Right ventricle myocardium superior (tissue), 1 donor: ENCODE results near the gene ABCA7. TPM values are rescaled to one million over a fixed set of nuclear protein-coding genes. Genes with fewer than 3 reads are reported as not detected.
"Not testable (repeated sequence)": the region's sequence is repeated elsewhere in the genome, so short reads cannot be mapped to it uniquely, and the experiment has no call there.

Source experiments
- ATAC-seq: fragments of 200-7000 bp; cut with Tn5 transposase; one replicate; pipeline ENCODE4 v1.9.1; 2020; ENCODE audit warnings: mild to moderate bottlenecking; ENCODE audit not compliant: poor library complexity
- DNase-seq: peaks from one replicate; pipeline ENCODE4 v3.0.0-alpha.2; 2020
- intact Hi-C: fragments of 100-400 bp; cut with DNase I; formaldehyde crosslinking; loops from one replicate; pipeline ENCODE4 v1.11.2; 2022
- total RNA-seq: library from RNA; stranded (reverse); fragmentation: NEBNext Ultra II Directional; extraction: Animal tissue kit (Norgen Biotek cat#: 25700); gene quantifications from one replicate; pipeline ENCODE4 v1.2.1, GENCODE V29; 2021
- donor health status: DM: no; HTN: yes; CAD: no; lungs with severe emphysema.

Gene ABCA7
- total RNA-seq, 1 donor from 2014 or later: 5.2 TPM

DNA sequence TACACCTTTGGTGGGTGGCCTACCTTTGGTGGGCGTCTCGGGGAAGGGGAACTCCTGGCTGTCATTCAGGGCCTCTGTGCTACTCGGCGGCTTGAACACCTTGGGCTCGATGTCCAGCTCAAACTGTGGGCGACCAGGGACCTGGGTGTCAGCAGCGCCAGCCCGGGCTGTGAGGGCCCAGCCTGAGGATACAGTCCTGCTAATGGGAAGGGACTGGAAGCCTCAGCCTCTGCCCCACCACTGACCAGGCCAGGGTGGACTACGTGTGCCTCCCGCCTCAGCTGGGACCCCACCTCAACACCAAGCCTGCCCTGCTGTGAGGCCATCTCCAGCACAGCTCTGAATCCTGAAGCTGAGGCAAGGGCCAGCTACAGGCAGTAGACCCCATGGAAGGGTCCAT is 26.7 kb upstream of the ABCA7 start:
- intact Hi-C loops: no loop called here
- no peak for ATAC-seq
- DNase-seq: no peak

DNA sequence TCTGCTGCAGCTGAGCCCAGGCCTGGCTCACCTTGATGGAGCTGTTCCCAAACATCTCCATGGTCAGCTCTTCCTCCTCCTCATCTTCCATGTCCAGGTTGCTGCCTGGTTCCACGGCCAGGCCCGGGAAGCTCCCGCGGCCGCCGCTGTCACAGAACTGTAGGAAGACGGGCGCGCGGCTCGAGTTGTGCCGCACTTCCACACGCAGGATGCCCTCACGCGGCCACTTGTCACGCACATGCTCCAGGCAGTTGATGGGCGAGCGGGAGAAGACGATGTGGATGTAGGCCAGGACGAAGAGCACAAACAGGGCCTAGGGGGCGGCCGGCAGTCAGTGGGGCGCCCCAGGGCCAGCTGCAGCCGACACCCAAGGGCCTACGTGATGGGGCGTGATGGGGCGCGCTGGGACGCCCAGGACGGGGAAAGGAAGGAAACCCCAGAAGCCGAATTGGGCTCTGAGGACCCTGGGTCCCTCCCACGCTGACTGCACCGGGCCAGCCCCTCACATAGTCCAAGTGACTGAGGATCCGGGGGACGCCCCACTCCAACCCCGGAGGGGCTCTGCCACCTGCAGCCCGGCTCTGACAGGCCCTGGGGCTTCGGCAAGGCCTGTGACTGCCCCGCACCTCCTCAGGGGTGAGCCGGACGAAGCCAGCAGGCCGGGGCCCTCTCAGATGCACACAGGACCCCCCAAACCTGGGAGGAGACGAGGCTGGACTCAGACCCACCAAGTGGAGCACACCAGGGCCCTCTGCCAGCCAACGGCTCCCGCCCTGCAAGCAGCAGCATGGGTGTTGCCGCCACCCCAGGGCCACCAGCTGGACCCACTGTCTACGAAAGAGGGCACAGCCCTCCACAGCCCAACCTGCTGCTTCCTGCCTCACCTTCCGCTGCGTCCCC is 25.5 kb upstream of the ABCA7 start:
- no peak for DNase-seq
- no peak for ATAC-seq
- intact Hi-C loops: no loop called here

DNA sequence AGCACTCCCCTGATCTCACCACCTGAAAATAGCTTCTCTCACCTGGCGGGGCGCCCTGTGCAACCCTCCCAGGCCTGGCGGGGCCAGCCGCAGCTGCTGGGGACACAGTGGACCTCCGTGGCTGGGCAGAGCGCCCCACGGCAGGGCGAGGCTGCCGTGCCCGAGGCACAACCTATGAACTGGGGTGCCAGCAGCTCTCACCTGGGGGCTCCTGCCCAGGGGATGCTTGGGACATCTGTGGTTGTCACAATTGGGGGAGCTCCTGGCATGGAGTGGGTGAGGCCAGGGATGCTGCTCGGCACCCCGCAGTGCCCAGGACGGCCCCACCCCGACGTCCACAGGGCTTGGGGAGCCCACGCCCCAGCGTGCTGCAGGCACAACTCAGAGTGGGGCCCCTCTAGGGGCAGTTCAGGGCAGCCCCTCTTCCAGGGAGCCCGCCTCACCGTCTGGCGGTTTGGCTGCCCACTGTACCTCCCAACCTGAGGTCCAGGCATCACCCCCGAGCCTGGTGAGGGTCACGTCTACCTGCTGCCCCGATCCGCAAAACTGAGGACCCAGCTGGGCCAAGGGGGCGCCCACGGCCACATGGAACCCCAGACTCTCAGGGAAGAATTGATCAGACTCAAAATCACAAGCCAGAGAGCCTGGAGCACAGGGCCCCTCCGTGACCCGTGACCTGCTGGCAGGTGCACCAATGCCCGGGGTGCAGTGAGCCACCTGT is 24.7 kb upstream of the ABCA7 start:
- ATAC-seq (no peak), DNase-seq (no peak)
- intact Hi-C loops: no loop called here

GRCh38 chr19:1015782-1016646 is 23.9 kb upstream of the ABCA7 start:
- no peak for DNase-seq
- no peak for ATAC-seq
- intact Hi-C loops: no loop called here

GRCh38 chr19:1016647-1017114 is 23.2 kb upstream of the ABCA7 start:
- ATAC-seq: no peak
- intact Hi-C loops: no loop called here
- no peak for DNase-seq

DNA sequence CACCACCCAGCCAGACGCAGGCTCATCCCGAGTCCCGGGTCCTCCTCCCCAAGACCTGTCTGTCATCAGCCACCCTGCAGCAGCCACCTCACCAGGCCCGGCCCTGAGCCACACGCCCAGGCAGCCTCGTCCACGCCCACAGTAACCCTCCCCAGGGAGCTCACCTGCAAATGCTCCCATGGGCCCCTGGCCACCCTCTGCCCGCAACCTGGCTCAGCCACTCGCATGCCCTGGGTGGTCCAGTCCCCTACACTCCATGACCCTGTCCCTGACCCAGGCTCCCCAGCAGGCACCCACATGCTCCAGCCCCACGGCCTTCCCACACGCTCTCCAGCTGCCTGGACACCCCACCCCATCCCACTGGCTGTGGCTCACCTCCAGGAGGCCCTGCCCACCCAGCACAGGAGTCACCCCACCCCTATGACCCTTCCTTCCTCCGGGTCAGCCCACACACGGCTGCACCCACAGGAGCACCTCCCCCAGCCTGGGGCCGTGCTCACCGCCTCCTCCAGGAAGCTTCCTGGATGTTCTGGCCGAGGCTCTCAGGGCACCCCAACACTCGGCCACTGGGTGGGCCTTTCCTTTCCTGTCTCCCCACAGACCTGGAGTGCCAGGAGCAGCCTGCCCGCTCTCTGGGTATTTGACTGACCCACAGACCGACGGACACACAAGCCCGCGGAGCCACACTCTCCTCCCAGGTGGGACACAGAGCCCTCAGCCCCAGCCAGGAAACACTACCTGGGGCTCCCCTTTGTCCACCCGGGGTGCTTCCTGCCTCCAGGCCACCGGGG is 22.6 kb upstream of the ABCA7 start:
- DNase-seq: no peak
- no peak for ATAC-seq
- intact Hi-C loops: no loop called here

DNA sequence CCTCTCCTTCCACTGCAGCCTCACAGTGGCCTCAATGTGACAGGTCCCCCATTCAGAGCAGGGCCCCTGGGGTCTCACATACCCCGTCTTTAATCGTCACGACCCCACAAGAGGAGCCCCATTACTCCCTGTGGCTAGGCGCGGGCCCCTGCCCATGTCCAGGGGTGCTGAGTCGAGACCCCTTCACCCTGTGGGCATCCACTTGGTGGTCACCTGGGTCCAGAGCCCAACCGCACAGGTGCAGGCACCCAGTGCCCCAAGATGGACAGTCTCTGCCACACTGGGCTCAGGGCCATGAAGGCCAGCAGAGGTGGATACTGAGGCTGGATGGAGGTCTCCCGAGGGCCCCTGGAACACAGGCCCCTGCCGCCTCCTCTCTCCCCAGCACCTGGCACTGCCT is 22.0 kb upstream of the ABCA7 start:
- ATAC-seq (no peak), DNase-seq (no peak)

DNA sequence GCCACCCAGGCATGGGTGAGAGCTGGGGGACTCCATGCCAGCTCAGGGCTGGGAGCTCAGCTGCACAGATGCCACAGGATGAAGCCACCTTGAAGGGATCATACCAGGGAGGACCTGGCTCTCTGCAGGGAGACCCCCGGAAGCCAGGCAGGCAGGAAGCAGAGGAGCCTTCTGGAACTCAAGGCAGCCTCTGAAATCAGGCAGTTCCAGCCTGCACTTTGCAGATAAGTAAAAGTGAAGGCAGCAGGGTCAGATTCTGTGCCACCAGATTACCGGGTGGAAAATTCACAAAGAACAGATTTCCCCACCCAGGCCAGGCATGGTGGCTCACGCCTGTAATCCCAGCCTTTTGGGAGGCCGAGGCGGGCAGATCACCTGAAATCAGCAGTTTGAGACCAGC is 21.5 kb upstream of the ABCA7 start:
- no peak for ATAC-seq
- DNase-seq: no peak
- intact Hi-C loops: no loop called here

More for the DNA sequence above, 22.0 kb upstream of the ABCA7 start:
- intact Hi-C loops: no loop called here

GRCh38 chr19:1018932-1019615 is 20.8 kb upstream of the ABCA7 start:
- intact Hi-C loops: no loop called here
- no peak for ATAC-seq
- DNase-seq: no peak

DNA sequence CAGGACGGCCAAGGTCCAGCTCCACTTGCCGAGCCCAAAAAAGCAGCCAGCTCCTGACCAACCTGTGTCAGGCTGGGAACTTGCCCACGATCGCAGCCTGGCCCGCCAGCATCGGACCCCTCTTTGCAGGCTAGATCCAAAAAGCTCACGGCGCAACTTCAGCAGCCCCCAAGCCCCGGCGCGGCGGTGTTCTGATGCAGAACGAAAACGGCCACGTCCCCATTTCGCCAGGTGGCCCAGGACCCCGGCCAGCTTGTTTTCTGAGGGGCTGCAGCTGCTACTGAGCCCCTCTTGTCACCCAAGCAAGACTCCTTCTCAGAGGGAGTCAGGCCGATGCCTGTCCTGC is 20.3 kb upstream of the ABCA7 start:
- ATAC-seq: no peak
- DNase-seq: no peak
- intact Hi-C loops: no loop called here

DNA sequence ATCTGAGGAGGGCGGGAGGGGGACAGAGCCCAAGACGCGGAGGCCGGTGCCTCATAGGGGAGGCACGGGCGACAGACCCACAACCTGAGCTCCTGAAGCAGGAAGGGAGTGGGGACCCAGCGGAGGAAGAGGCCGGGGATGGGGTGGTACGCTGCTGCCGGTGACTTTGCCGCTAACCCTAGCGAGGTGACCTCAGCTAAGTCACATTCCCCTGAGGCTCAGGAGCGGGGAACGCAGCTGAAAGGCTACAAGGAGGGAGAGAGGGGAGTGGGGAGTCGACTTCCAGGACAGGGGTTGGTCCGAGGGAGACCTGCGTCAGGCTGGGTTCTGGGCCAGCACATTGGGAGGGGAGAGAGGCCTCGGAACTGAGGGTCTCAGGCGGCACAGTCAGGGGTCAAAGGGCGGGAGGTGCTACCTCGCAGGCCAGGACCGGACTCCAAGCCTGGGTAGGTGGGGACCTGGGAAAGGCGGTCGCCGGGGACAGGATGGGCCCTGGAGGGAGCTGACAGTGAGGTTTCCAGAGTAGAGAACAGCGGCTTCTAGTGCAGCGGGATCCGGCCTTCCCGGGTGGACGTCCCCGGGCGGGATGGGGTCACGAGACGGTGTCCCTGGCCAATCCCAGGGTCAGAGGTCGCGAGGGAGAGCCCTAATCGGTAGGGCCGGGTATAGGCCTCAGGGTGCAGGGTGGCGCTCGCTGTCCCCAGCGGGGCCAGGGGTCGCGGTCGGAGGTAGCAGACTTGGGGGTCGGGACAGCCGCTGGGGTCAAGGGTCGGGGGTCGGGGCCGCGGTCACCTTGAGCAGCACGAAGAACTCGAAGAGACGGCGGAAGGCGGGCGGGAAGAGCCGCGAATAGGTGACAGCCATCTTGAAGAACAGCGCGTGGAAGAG is 19.7 kb upstream of the ABCA7 start:
- DNase-seq: peak; percentile 67
- ATAC-seq: no peak

DNA sequence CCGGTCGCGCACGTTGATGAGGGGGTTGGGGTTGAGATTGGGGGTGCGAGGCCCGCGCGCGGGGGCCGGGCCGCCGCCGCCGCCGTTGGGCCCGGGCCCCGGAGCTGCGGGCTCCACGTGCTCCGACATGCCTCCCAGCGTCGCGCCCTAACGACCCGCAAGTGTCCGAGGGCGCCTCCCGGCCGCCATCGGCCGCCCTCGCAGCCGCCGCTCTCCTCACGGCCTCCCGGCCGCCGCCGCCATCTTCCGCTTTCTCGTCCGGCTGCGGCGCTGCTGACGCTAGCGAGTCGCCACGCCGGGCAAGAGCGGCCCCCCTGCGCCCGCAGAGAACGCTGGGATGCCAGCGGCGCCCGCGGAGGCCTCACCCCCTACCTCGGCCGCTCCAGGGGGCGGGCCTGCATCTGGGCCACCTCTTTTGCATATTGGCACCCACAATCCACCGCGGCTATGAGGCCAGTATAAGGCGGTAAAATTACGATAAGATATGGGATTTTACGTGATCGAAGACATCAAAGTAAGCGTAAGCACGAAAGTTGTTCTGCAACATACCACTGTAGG is 19.0 kb upstream of the ABCA7 start, which contains the start of gene TMEM259:
TSS of gene TMEM259 (minus strand) at position 256 of the 558 bp plus-strand sequence. CDS start at position 129, 127 bp downstream.
- intact Hi-C loops: loop anchor here (5.0 to 10.0 kb wide), 2 partner anchors 81 to 214 kb away; partner anchors contain the start of genes CBARP and GPX4
- DNase-seq: peak; percentile 99
- ATAC-seq: peak; percentile 92

More for the DNA sequence above, 19.7 kb upstream of the ABCA7 start:
- intact Hi-C loops: loop anchor here (5.0 to 10.0 kb wide), 2 partner anchors 82 to 215 kb away; partner anchors contain the start of genes CBARP and GPX4

DNA sequence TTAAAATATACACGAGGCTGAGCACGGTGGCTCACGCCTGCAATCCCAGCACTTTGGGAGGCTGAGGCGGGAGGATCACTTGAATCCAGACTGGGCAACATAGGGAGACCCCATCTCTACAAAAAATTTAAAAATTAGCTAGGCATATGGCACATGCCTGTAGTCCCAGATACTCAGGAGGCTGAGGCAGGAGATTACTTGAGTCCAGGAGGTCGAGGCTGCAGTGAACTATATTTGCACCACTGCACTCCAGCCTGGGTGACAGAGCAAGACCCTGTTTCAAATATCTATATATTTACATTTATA is 16.1 kb upstream of the ABCA7 start:
- not testable (repeated sequence) for ATAC-seq, DNase-seq
- intact Hi-C loops: loop anchor here (5.0 to 10.0 kb wide), 2 partner anchors 78 to 211 kb away; partner anchors contain the start of genes CBARP and GPX4

DNA sequence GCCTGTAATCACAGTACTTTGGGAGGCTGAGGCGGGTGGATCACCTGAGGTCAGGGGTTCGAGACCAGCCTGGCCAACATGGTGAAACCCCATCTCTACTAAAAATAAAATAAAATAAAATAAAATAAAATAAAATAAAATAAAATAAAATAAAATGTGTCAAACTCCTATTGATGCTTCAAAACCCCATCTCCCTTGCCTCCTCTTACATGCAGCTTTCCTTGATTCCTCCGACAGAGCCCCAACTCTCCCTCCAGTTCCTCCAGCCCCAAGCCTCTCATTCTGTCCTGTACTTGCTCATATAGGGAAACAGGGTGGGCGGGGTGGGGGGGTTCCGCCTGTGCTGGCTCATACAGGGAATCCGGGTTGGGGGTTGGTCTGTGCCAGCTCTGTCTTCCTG is 14.8 kb upstream of the ABCA7 start:
- not testable (repeated sequence) for DNase-seq, ATAC-seq
- intact Hi-C loops: loop anchor here (10.0 kb wide), 1 partner anchor 210 kb away; the partner anchor contains the start of gene CBARP

DNA sequence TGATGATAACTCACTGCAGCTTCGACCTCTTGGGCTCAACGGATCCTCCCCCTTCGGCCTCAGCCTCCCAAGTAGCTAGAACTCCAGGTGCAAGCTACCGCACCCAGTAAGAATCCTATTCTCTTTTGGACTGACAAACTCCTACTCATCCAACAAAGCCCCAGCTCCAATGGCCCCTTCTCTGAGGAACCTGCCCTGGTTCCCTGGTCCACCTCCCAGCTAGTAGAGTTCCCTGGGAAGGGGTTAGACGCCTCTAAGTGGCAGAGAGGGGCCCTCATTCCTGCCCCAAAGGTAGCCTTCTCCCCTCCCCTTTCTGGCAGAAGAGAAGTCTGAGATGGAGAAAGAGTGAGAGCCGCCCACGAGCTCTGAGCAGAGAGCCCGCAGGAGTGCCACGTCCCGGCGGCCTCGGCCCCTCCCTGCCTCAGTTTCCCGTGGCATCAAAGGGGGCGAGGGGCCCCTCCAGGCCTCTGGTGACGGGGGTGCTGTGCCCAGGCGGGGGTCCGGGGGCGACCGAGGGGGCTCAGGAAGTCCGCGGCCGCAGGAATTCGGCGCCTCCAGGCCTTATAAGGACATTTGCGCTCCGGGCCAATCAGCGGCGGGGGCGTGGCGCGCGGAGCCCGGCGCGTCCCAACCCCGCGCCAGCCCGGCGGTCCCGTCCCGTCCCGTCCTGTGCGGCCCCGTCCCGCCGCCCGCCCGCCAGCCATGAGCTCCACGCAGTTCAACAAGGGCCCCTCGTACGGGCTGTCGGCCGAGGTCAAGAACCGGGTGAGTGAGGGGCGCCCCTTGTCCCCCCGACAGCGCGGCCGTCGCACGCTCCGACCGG is 13.7 kb upstream of the ABCA7 start, which contains the start of gene CNN2:
TSS of gene CNN2 (plus strand) at position 649 of the 823 bp plus-strand sequence. CDS start at position 703, 54 bp downstream.
- peak; percentile 81 for ATAC-seq
- peak; percentile 91 for DNase-seq
- intact Hi-C loops: loop anchor here (10.0 kb wide), 1 partner anchor 209 kb away; the partner anchor contains the start of gene CBARP
